Natural killer cell (primary cell): ENCODE results near the gene KERA. TPM values are rescaled to one million over a fixed set of nuclear protein-coding genes. Genes with fewer than 3 reads are reported as not detected.

Source experiments
- ATAC-seq, 3 donors: fragments of 150-1000 bp in 2 of 3; fragments of 200-7000 bp in 1 of 3; cut with Tn5 transposase; 1 replicate in 1 of 3; 2 replicates in 2 of 3; pipeline ENCODE4 v1.10.0; 2021; ENCODE audit warnings: mild to moderate bottlenecking in 2 of 3, moderate library complexity in 2 of 3
- DNase-seq, 2 donors: peaks; one replicate each; pipeline versions ENCODE4 v3.0.0 to v3.0.0-alpha.2; 2013 to 2021; ENCODE audit warnings: mixed read lengths in 1 of 2
- H3K27ac ChIP-seq: one replicate; pipeline ENCODE4 v1.5.1; 2013; ENCODE audit warnings: mild to moderate bottlenecking, low read length
- H3K27me3 ChIP-seq: one replicate; pipeline ENCODE4 v1.6.1; 2013; ENCODE audit warnings: low read length; ENCODE audit not compliant: control insufficient read depth, insufficient read depth
- H3K36me3 ChIP-seq: one replicate; pipeline ENCODE4 v1.6.1; 2013; ENCODE audit warnings: low read length; ENCODE audit not compliant: control insufficient read depth, insufficient read depth
- H3K4me1 ChIP-seq: one replicate; pipeline ENCODE4 v1.6.1; 2013; ENCODE audit warnings: low read length; ENCODE audit not compliant: control insufficient read depth, insufficient read depth
- H3K4me3 ChIP-seq: one replicate; pipeline ENCODE4 v1.5.1; 2013; ENCODE audit warnings: low read length
- H3K9me3 ChIP-seq: one replicate; pipeline ENCODE4 v1.6.1; 2013; ENCODE audit warnings: low read length; ENCODE audit not compliant: control insufficient read depth, insufficient read depth
- H3K27ac Mint-ChIP-seq, 2 donors: one replicate each; pipeline ENCODE4 v1.8.0; 2022; ENCODE audit warnings: mild to moderate bottlenecking in 2 of 2, mixed read lengths in 2 of 2, moderate library complexity in 1 of 2
- H3K27me3 Mint-ChIP-seq, 2 donors: one replicate each; pipeline ENCODE4 v1.8.0; 2022; ENCODE audit warnings: low read depth in 2 of 2, mixed read lengths in 2 of 2
- H3K36me3 Mint-ChIP-seq: one replicate; pipeline ENCODE4 v1.8.0; 2022; ENCODE audit warnings: mixed read lengths
- H3K4me1 Mint-ChIP-seq, 2 donors: one replicate each; pipeline ENCODE4 v1.8.0; 2022; ENCODE audit warnings: mixed read lengths in 2 of 2
- H3K4me3 Mint-ChIP-seq: one replicate; pipeline ENCODE4 v1.8.0; 2022; ENCODE audit warnings: mild to moderate bottlenecking, moderate library complexity, mixed read lengths
- H3K9me3 Mint-ChIP-seq, 2 donors: one replicate each; pipeline ENCODE4 v1.8.0; 2022; ENCODE audit warnings: mixed read lengths in 2 of 2
- WGBS: methylation state at CpG from one replicate; pipeline ENCODE4 v1.1.7; 2013; ENCODE audit warnings: missing lambda C conversion rate; ENCODE audit not compliant: insufficient coverage; 5-methylcytosine and 5-hydroxymethylcytosine counted together
- intact Hi-C: fragments of 100-400 bp; cut with micrococcal nuclease; formaldehyde crosslinking; loops from one replicate; pipeline ENCODE4 v1.14.2; 2022
- total RNA-seq, 4 donors: library from RNA; stranded (reverse); fragments of 120-200 nt in 1 of 4; gene quantifications; one replicate each; pipeline versions ENCODE4 v1.2.3 to v1.2.4, GENCODE V29; 2013 to 2022
- TF ChIP-seq, protein P1 (sequence below): fragments of 200-600 bp; IDR thresholded peaks from one replicate; pipeline ENCODE4 v1.8.0; 2022; ENCODE audit warnings: antibody characterized with exemption

The KERA gene
- total RNA-seq, 3 donors from 2014 or later (not counting 1 experiment from before 2014, with no cell fraction given): not detected

DNA sequence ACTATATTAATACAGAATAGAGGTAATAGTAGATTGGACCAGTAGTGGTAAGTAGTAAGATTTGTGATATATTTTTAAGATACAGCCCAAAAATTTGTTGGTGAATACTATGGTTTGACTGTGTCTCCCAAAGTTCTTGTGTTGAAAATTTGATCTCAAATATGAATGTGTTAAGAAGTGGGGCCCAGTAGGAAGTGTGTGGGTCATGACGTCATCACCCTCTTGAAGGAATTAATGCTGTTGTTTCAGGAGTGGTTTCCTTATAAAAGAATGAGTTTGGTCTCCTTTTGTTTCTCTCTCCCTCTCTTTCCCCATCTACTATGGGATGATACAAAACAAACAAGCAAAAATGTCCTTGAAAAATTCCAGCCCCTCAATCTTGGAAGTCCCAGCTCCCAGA lies 37.1 kb upstream of the KERA start:
- no peak overlapping the region for H3K4me3 ChIP-seq
- H3K9me3 ChIP-seq: no peaks in the 10 kb centered on the region
- H3K4me3 Mint-ChIP-seq: no peak overlapping the region
- no peaks in the 10 kb centered on the region for H3K36me3 ChIP-seq
- no peaks in the 10 kb centered on the region for H3K4me1 Mint-ChIP-seq
- no peak overlapping the region for H3K27ac Mint-ChIP-seq
- H3K4me1 ChIP-seq: no peaks in the 10 kb centered on the region
- TF ChIP-seq, protein P1, sequence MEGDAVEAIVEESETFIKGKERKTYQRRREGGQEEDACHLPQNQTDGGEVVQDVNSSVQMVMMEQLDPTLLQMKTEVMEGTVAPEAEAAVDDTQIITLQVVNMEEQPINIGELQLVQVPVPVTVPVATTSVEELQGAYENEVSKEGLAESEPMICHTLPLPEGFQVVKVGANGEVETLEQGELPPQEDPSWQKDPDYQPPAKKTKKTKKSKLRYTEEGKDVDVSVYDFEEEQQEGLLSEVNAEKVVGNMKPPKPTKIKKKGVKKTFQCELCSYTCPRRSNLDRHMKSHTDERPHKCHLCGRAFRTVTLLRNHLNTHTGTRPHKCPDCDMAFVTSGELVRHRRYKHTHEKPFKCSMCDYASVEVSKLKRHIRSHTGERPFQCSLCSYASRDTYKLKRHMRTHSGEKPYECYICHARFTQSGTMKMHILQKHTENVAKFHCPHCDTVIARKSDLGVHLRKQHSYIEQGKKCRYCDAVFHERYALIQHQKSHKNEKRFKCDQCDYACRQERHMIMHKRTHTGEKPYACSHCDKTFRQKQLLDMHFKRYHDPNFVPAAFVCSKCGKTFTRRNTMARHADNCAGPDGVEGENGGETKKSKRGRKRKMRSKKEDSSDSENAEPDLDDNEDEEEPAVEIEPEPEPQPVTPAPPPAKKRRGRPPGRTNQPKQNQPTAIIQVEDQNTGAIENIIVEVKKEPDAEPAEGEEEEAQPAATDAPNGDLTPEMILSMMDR: no peak
- intact Hi-C loops: no loop called here
- H3K27me3 ChIP-seq: no peaks in the 10 kb centered on the region
- no peaks in the 10 kb centered on the region for H3K27me3 Mint-ChIP-seq
- H3K9me3 Mint-ChIP-seq: peaks cover 6% of the 10 kb centered on the region in 2 donors
- no peak for ATAC-seq
- no peak for DNase-seq
- WGBS: 50% methylated on average over 1 of the region's 1 CpG
- H3K36me3 Mint-ChIP-seq: peaks cover 3% of the 10 kb centered on the region
- no peak overlapping the region for H3K27ac ChIP-seq

DNA sequence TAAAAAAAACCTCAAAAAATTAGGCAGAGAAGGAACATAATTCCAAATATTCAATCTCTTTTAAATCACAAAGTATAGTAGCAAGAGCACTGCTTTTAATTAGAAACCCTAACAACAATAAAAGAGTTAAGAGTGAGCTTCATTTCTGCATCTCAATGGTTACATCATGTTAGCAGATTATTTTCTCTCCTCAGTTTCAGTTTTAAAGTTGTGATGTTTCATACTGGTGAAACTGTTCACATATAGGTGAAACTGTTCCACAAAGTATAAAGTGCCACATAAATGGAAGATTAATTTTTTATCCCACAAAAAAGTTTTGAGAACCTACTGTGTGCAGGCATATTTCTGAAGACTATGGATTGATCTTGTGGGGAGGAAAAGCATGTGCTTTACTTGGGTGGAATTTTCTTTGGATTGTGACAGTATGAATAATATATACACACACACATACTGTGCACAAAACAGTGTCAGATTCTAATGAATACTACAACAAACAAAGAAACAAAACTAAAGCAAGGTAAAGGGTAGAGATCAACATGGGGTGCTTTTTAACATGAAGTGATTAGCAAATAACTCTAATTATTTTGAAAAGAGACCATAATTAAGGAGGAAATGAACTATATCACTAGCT lies 36.3 kb upstream of the KERA start:
- H3K27ac Mint-ChIP-seq: no peak overlapping the region
- ATAC-seq: no peak
- no peak for DNase-seq
- H3K27me3 ChIP-seq: no peaks in the 10 kb centered on the region
- H3K27me3 Mint-ChIP-seq: no peaks in the 10 kb centered on the region
- intact Hi-C loops: no loop called here
- H3K36me3 Mint-ChIP-seq: peaks cover 11% of the 10 kb centered on the region
- no peaks in the 10 kb centered on the region for H3K36me3 ChIP-seq
- TF ChIP-seq, protein P1: no peak
- H3K9me3 Mint-ChIP-seq: peaks cover 8 to 13% of the 10 kb centered on the region in 2 donors
- no peak overlapping the region for H3K4me3 ChIP-seq
- no peaks in the 10 kb centered on the region for H3K4me1 Mint-ChIP-seq
- no peaks in the 10 kb centered on the region for H3K9me3 ChIP-seq
- no peaks in the 10 kb centered on the region for H3K4me1 ChIP-seq
- no peak overlapping the region for H3K27ac ChIP-seq
- no peak overlapping the region for H3K4me3 Mint-ChIP-seq

DNA sequence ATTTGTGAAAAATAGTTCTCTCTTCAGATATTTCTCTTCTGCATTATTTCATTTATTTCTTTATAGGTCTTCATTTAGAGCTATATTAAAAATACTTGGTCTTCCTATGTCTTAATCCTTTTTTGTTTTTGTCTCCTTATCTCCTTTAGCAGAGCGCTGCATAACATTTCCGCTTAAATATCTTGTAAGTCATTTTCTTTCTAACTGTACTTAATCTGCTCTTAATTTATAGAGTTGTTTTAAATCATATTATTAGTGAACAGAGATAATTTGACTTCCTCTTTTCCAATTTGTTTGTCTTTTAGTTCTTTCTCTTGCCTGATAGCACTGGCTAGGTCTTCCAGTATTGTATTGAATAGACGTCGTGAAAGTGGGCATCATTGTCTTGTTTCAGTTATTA lies 35.5 kb upstream of the KERA start:
- H3K9me3 Mint-ChIP-seq: peaks cover 14 to 17% of the 10 kb centered on the region in 2 donors
- H3K36me3 ChIP-seq: no peaks in the 10 kb centered on the region
- no peak for ATAC-seq
- no peak overlapping the region for H3K27ac ChIP-seq
- no peak overlapping the region for H3K4me3 Mint-ChIP-seq
- TF ChIP-seq, protein P1: no peak
- no peak overlapping the region for H3K27ac Mint-ChIP-seq
- H3K9me3 ChIP-seq: no peaks in the 10 kb centered on the region
- peaks cover 18% of the 10 kb centered on the region for H3K36me3 Mint-ChIP-seq
- H3K27me3 Mint-ChIP-seq: no peaks in the 10 kb centered on the region
- intact Hi-C loops: no loop called here
- no peaks in the 10 kb centered on the region for H3K27me3 ChIP-seq
- no peak for DNase-seq
- H3K4me3 ChIP-seq: no peak overlapping the region
- H3K4me1 Mint-ChIP-seq: no peaks in the 10 kb centered on the region
- H3K4me1 ChIP-seq: no peaks in the 10 kb centered on the region
- 60% methylated on average over 2 of the region's 4 CpGs for WGBS
